Naive thymus-derived CD4-positive, alpha-beta T cell (primary cell): ENCODE results near the gene RAP1B. TPM values are rescaled to one million over a fixed set of nuclear protein-coding genes. Genes with fewer than 3 reads are reported as not detected.
A peak's percentile ranks its signal among the peaks of the same experiment; 100 is the strongest.

Experiments
- ATAC-seq: fragments of 150-1000 bp; cut with Tn5 transposase; 2 replicates; pipeline ENCODE4 v1.10.0; 2021; ENCODE audit warnings: mild to moderate bottlenecking, moderate library complexity
- CTCF ChIA-PET: fragments of 350-600 bp; sonication (Branson Sonifier 250); formaldehyde crosslinking; loops from one replicate; lab custom pipeline; 2021; ENCODE audit warnings: antibody characterized with exemption; lab: Charles Lee
- POLR2A ChIA-PET: fragments of 350-600 bp; sonication (Branson Sonifier 250); formaldehyde crosslinking; loops from one replicate; lab custom pipeline; 2021; ENCODE audit warnings: antibody characterized with exemption, inconsistent platforms; lab: Charles Lee
- DNase-seq, 9 donors: peaks; one replicate each; pipeline versions ENCODE4 v3.0.0 to v3.0.0-alpha.2; 2020 to 2022; ENCODE audit warnings: mixed read lengths in 1 of 9
- H3K27ac ChIP-seq: one replicate; pipeline ENCODE4 v1.7.0; 2013; ENCODE audit warnings: mild to moderate bottlenecking, low read depth, low read length, moderate library complexity
- H3K27me3 ChIP-seq, 2 donors: one replicate each; pipeline ENCODE4 v1.7.0; 2013; ENCODE audit warnings: low read length in 2 of 2, mild to moderate bottlenecking in 2 of 2, moderate library complexity in 2 of 2; ENCODE audit not compliant: control insufficient read depth in 2 of 2, insufficient read depth in 2 of 2
- H3K36me3 ChIP-seq, 3 experiments: 1 replicate in 2 of 3; 2 replicates in 1 of 3; pipeline ENCODE4 v1.7.0; 2013; ENCODE audit warnings: low read length in 3 of 3, mild to moderate bottlenecking in 3 of 3, moderate library complexity in 1 of 3; ENCODE audit not compliant: insufficient read depth in 3 of 3, control insufficient read depth in 2 of 3
- H3K4me1 ChIP-seq, 2 donors: one replicate each; pipeline ENCODE4 v1.7.0; 2013; ENCODE audit warnings: low read length in 2 of 2, mild to moderate bottlenecking in 2 of 2, moderate library complexity in 1 of 2; ENCODE audit not compliant: control insufficient read depth in 2 of 2, insufficient read depth in 2 of 2
- H3K4me3 ChIP-seq: 2 replicates; pipeline ENCODE4 v1.7.0; 2013; ENCODE audit warnings: mild to moderate bottlenecking, low read length
- H3K9me3 ChIP-seq, 3 experiments: 1 replicate in 2 of 3; 2 replicates in 1 of 3; pipeline ENCODE4 v1.7.0; 2013; ENCODE audit warnings: low read length in 3 of 3; ENCODE audit not compliant: control insufficient read depth in 2 of 3
- H3K27ac Mint-ChIP-seq, 9 donors: one replicate each; pipeline ENCODE4 v1.8.0; 2020 to 2022; ENCODE audit warnings: mixed read lengths in 9 of 9, mild to moderate bottlenecking in 8 of 9, moderate library complexity in 5 of 9, inconsistent platforms in 2 of 9
- H3K27me3 Mint-ChIP-seq, 5 donors: one replicate each; pipeline ENCODE4 v1.8.0; 2021 to 2022; ENCODE audit warnings: mixed read lengths in 5 of 5, mild to moderate bottlenecking in 1 of 5
- H3K36me3 Mint-ChIP-seq, 5 donors: one replicate each; pipeline ENCODE4 v1.8.0; 2020 to 2022; ENCODE audit warnings: mixed read lengths in 5 of 5, mild to moderate bottlenecking in 3 of 5, inconsistent platforms in 1 of 5
- H3K4me1 Mint-ChIP-seq, 7 donors: one replicate each; pipeline ENCODE4 v1.8.0; 2020 to 2022; ENCODE audit warnings: mixed read lengths in 7 of 7, mild to moderate bottlenecking in 3 of 7, inconsistent platforms in 1 of 7
- H3K4me3 Mint-ChIP-seq, 10 donors: one replicate each; pipeline ENCODE4 v1.8.0; 2020 to 2022; ENCODE audit warnings: mild to moderate bottlenecking in 10 of 10, mixed read lengths in 10 of 10, moderate library complexity in 6 of 10, inconsistent platforms in 2 of 10
- H3K9me3 Mint-ChIP-seq, 11 donors: one replicate each; pipeline ENCODE4 v1.8.0; 2020 to 2022; ENCODE audit warnings: mixed read lengths in 11 of 11, mild to moderate bottlenecking in 4 of 11, inconsistent platforms in 1 of 11, moderate library complexity in 1 of 11
- intact Hi-C, 2 donors: fragments of 100-400 bp; cut with micrococcal nuclease; formaldehyde crosslinking; loops; one replicate each; pipeline ENCODE4 v1.15.1; 2023
- polyA plus RNA-seq, 2 donors: library from polyadenylated mRNA; unstranded; fragments of 300-500 nt; fragmentation: Illumina TruSeq; gene quantifications; one replicate each; pipeline ENCODE4 v1.2.3, GENCODE V29; 2021
- total RNA-seq, 6 experiments: library from RNA in 5 of 6; stranded (reverse) in 5 of 6; gene quantifications; 1 replicate in 5 of 6; 2 replicates in 1 of 6; pipeline ENCODE4 v1.2.3 and lab custom pipeline; 2021 to 2026

The RAP1B gene
- total and polyA plus RNA-seq, 7 experiments from 2014 or later = 202 to 596 (median 224) TPM

DNA sequence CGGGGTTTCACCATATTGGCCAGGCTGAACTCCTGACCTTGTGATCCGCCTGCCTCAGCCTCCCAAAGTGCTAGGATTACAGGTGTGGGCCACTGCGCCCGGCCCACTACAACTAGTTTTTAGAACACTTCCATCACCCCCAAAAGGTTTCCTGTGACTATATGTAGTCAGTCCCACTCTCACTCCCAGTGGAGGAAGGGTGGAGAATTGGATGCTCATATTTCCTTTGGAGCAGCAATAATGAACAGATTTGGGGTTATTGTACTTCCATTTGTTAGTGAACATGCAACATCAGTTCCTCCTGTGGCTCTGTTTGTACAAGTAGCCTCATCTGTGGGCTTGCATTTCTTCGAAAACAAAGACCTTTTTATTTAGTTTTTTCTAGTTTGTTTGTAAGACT lies 35.8 kb downstream of the RAP1B start:
- H3K27ac Mint-ChIP-seq = peak overlapping the region in 8 of 9 donors; percentile 69 to 85 (median 78)
- H3K36me3 Mint-ChIP-seq = peaks cover 0 to 27% (median 14%) of the 10 kb centered on the region in 5 donors
- ATAC-seq = no peak

DNA sequence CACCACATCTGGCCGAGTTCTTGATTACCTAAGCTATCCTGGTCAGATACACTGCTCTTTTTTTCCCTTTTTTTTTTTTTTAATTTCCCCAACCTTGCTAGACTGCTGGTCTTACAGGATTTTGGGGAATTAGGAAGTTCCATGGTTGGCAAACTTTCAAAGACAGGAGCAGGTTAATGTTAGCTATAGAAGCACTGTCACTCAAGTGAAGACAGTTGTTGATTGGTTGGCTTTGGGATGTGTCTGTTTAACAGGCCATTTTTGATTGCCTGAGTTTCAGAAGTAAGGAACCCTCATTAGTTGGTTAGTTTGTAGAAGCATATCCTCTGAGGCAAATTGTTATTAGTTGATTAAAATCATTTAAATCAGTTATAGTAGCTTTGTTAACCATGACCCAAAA lies 36.8 kb downstream of the RAP1B start:
- intact Hi-C loops = loop anchor here (2.0 to 5.0 kb wide), 2 partner anchors 15 to 35 kb away; partner anchors contain the start of gene RAP1B (in 1 of the 2)
- ChIA-PET POLR2A (interaction anchor here (0.6 kb wide), 1 partner anchor 23 kb away, joined by 3 read pairs; no protein-coding TSS in a partner anchor), CTCF (interaction anchor here (0.6 to 1.0 kb wide), 3 partner anchors 286 to 958 kb away, joined by 3 read pairs; no protein-coding TSS in a partner anchor)
- peak overlapping the region in 7 of 9 donors; percentile 60 to 88 (median 83) for H3K27ac Mint-ChIP-seq
- Histone ChIP-seq H3K9me3 (no peaks in the 10 kb centered on the region), H3K36me3 (peaks cover 9 to 27% (median 18%) of the 10 kb centered on the region in 3 experiments), H3K27ac (no peak overlapping the region), H3K4me3 (no peak overlapping the region), H3K4me1 (peaks cover 23 to 25% of the 10 kb centered on the region in 2 donors), H3K27me3 (no peaks in the 10 kb centered on the region)
- DNase-seq (no peak), ATAC-seq (no peak)
- peak overlapping the region in 7 of 10 donors; percentile 3 to 51 (median 34) for H3K4me3 Mint-ChIP-seq
- no peaks in the 10 kb centered on the region for H3K27me3 Mint-ChIP-seq
- peaks cover 37 to 82% (median 67%) of the 10 kb centered on the region in 7 donors for H3K4me1 Mint-ChIP-seq
- peaks cover 0 to 3% (median 0%) of the 10 kb centered on the region in 11 donors for H3K9me3 Mint-ChIP-seq
- H3K36me3 Mint-ChIP-seq = peaks cover 0 to 28% (median 13%) of the 10 kb centered on the region in 5 donors

More for the DNA sequence above, 35.8 kb downstream of the RAP1B start:
- no peak for DNase-seq
- Histone ChIP-seq H3K36me3 (peaks cover 4 to 16% (median 10%) of the 10 kb centered on the region in 3 experiments), H3K4me1 (peaks cover 27 to 33% of the 10 kb centered on the region in 2 donors), H3K4me3 (no peak overlapping the region), H3K27me3 (no peaks in the 10 kb centered on the region), H3K27ac (no peak overlapping the region), H3K9me3 (no peaks in the 10 kb centered on the region)
- Mint-ChIP-seq H3K4me1 (peaks cover 43 to 88% (median 73%) of the 10 kb centered on the region in 7 donors), H3K9me3 (peaks cover 0 to 3% (median 0%) of the 10 kb centered on the region in 11 donors), H3K27me3 (no peaks in the 10 kb centered on the region), H3K4me3 (peak overlapping the region in 7 of 10 donors; percentile 23 to 52 (median 37))
- CTCF ChIA-PET = no interaction called here
- POLR2A ChIA-PET = no interaction called here
- intact Hi-C loops = loop anchor here (2.0 to 5.0 kb wide), 2 partner anchors 14 to 34 kb away; partner anchors contain the start of gene RAP1B (in 1 of the 2)

DNA sequence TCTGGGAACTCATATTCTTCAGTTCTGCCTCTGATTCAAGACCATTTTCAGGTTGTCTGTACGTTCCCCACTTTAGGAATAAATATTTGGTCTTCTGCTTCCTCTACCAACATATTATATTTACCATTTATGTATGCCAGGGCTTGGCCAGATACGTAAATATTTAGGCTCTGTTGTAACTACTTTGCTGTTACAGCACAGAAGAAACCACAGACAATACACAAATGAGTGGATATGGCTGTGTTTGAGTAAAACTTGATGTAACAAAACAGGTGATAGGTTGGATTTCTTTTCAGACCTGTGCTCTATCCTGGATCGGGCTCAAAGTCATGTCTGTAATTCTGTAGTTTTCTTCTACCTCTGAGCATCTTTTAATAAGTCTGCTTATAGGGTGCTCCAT lies 37.5 kb downstream of the RAP1B start:
- ChIA-PET POLR2A (interaction anchor here (0.7 to 1.8 kb wide), 2 partner anchors 27 to 151 kb away, joined by 4 to 5 read pairs; no protein-coding TSS in a partner anchor), CTCF (interaction anchor here (0.6 to 1.0 kb wide), 2 partner anchors 289 to 957 kb away, joined by 3 read pairs; no protein-coding TSS in a partner anchor)
- Histone ChIP-seq H3K27me3 (no peaks in the 10 kb centered on the region), H3K27ac (peak overlapping the region; percentile 45), H3K9me3 (no peaks in the 10 kb centered on the region), H3K4me1 (peaks cover 17 to 18% of the 10 kb centered on the region in 2 donors), H3K4me3 (no peak overlapping the region), H3K36me3 (peaks cover 9 to 33% (median 22%) of the 10 kb centered on the region in 3 experiments)
- ATAC-seq = peak; percentile 54
- intact Hi-C loops = loop anchor here in 1 of 2 donors (5.0 kb wide), 1 partner anchor 36 kb away; the partner anchor contains the start of gene RAP1B
- peaks cover 0 to 27% (median 11%) of the 10 kb centered on the region in 5 donors for H3K36me3 Mint-ChIP-seq
- H3K4me3 Mint-ChIP-seq = peak overlapping the region in 6 of 10 donors; percentile 25 to 51 (median 36)
- H3K27me3 Mint-ChIP-seq = no peaks in the 10 kb centered on the region
- H3K4me1 Mint-ChIP-seq = peaks cover 33 to 77% (median 60%) of the 10 kb centered on the region in 7 donors
- DNase-seq = no peak
- H3K27ac Mint-ChIP-seq = peak overlapping the region; percentile 34 to 88 (median 67)
- H3K9me3 Mint-ChIP-seq = peaks cover 0 to 3% (median 0%) of the 10 kb centered on the region in 11 donors

DNA sequence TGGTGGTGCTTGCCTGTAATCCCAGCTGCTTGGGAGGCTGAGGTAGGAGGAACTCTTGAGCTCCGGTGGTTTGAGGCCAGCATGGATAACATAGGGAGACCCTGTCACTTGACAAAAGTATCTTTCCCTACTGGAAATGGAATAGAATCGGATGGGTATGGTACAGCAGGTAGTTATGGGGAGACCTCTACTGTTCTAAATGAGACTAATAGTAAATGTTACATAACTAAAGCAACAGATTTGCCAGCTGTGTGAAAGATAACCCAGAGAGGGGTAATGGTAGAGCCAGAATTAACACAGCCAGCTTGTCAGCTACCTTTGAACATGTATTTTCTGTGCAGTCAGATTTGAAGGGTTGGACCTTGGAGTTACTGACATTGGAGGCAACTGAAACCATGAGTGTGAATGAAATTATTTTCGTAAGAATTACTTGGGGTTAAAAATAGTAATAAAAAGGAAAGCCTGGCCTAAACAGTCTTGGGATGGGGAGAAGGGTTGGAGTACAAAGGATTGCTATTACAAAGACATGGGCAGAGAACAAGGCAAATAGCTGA lies 54.4 kb downstream of the RAP1B start:
- Mint-ChIP-seq H3K27me3 (no peaks in the 10 kb centered on the region), H3K27ac (peak overlapping the region in 8 of 9 donors; percentile 25 to 91 (median 76)), H3K4me3 (no peak overlapping the region), H3K4me1 (peaks cover 5 to 47% (median 34%) of the 10 kb centered on the region in 7 donors), H3K36me3 (peaks cover 0 to 14% (median 10%) of the 10 kb centered on the region in 5 donors), H3K9me3 (no peaks in the 10 kb centered on the region)
- Histone ChIP-seq H3K4me3 (no peak overlapping the region), H3K27ac (no peak overlapping the region), H3K9me3 (no peaks in the 10 kb centered on the region), H3K27me3 (no peaks in the 10 kb centered on the region), H3K36me3 (no peaks in the 10 kb centered on the region), H3K4me1 (peaks cover 4 to 6% of the 10 kb centered on the region in 2 donors)
- ATAC-seq (peak; percentile 22), DNase-seq (no peak)
- ChIA-PET POLR2A (interaction anchor here (0.6 to 1.2 kb wide), 4 partner anchors 10 to 301 kb away, joined by 3 to 4 read pairs (median 3); partner anchors contain the start of gene RAP1B), CTCF (interaction anchor here (1.4 to 1.9 kb wide), 2 partner anchors 24 to 26 kb away, joined by 4 to 6 read pairs; no protein-coding TSS in a partner anchor)
- intact Hi-C loops = no loop called here

DNA sequence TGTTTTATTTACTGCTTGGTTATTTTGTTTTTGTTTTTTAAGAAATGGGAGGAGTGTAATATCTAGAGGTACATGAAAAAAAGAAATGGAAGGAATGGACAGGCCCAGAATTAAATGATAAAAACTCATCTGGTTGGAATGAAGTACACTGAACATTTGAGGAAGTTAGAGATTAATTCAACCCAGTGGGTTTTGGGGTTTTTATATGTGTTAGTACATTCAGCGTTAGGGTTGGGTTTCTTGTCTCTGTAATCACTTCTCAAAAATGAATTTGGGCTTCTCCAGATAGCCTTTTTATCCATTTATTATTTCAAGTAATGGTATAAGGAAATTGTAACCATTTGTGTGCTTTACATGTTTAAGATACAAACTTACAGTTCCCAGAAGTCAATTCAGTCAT lies 56.6 kb downstream of the RAP1B start:
- ChIA-PET CTCF (no interaction called here), POLR2A (interaction anchor here (2.3 kb wide), 1 partner anchor 52 kb away, joined by 9 read pairs; no protein-coding TSS in a partner anchor)
- Histone ChIP-seq H3K9me3 (no peaks in the 10 kb centered on the region), H3K4me1 (peaks cover 4 to 6% of the 10 kb centered on the region in 2 donors), H3K36me3 (no peaks in the 10 kb centered on the region), H3K4me3 (no peak overlapping the region), H3K27ac (no peak overlapping the region), H3K27me3 (no peaks in the 10 kb centered on the region)
- H3K36me3 Mint-ChIP-seq = peaks cover 3 to 19% (median 6%) of the 10 kb centered on the region in 5 donors
- peak overlapping the region in 8 of 9 donors; percentile 3 to 80 (median 48) for H3K27ac Mint-ChIP-seq
- ATAC-seq = no peak
- DNase-seq = no peak
- H3K27me3 Mint-ChIP-seq = no peaks in the 10 kb centered on the region
- intact Hi-C loops = no loop called here
- H3K9me3 Mint-ChIP-seq = peaks cover 0 to 3% (median 0%) of the 10 kb centered on the region in 11 donors
- H3K4me3 Mint-ChIP-seq = peak overlapping the region in 1 of 10 donors; percentile 1
- peaks cover 7 to 57% (median 48%) of the 10 kb centered on the region in 7 donors for H3K4me1 Mint-ChIP-seq

DNA sequence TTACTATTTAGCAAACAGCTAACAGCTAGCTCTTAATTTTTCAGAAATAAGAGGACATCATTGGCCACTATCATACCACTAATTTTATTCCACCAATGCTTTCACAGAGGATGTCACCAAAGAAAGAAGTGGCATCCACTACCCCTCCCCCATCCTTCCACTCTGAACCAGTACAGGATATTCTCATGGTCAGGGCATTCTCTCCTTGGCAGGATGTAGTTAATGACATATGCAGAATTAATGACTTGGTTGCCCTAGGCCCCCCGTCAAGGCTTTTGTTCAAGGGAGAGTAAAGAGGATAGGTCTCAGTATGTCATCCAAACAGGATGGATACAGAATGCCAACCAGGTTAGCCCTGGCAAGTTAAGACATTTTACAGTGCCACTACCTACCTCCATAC lies 57.2 kb downstream of the RAP1B start:
- CTCF ChIA-PET = no interaction called here
- Mint-ChIP-seq H3K27ac (peak overlapping the region in 7 of 9 donors; percentile 26 to 78 (median 49)), H3K4me3 (no peak overlapping the region), H3K36me3 (peaks cover 3 to 19% (median 6%) of the 10 kb centered on the region in 5 donors), H3K4me1 (peaks cover 7 to 59% (median 50%) of the 10 kb centered on the region in 7 donors), H3K27me3 (no peaks in the 10 kb centered on the region), H3K9me3 (peaks cover 0 to 3% (median 0%) of the 10 kb centered on the region in 11 donors)
- intact Hi-C loops = no loop called here
- DNase-seq (no peak), ATAC-seq (no peak)
- no peak overlapping the region for H3K4me3 ChIP-seq
- H3K4me1 ChIP-seq = peaks cover 4 to 6% of the 10 kb centered on the region in 2 donors
- H3K27me3 ChIP-seq = no peaks in the 10 kb centered on the region
- no peaks in the 10 kb centered on the region for H3K36me3 ChIP-seq
- POLR2A ChIA-PET = interaction anchor here (1.0 to 2.3 kb wide), 2 partner anchors 19 to 53 kb away, joined by 4 to 9 read pairs; partner anchors contain the start of gene NUP107
- no peaks in the 10 kb centered on the region for H3K9me3 ChIP-seq
- H3K27ac ChIP-seq = no peak overlapping the region
